Esophagus muscularis mucosa (tissue), 3 donors: ENCODE measurements around the gene SLC4A1.

Experiments used
- POLR2A ChIP-seq: fragments of 450-650 bp; IDR thresholded peaks from one replicate; pipeline ENCODE4 v1.6.1; 2017; ENCODE audit warnings: antibody characterized with exemption, moderate library complexity, mild to moderate bottlenecking, low read depth
- POLR2AphosphoS5 ChIP-seq, 2 donors: sonication (generic); formaldehyde crosslinking; IDR thresholded peaks; one replicate each; pipeline ENCODE4 v1.6.1; 2017; ENCODE audit warnings: antibody characterized with exemption in 2 of 2
- TF ChIP-seq, protein P1 (sequence below), 3 experiments: fragments of 200-600 bp in 2 of 3; fragments of 450-650 bp in 1 of 3; sonication (generic) in 2 of 3; IDR thresholded peaks; one replicate each; pipeline ENCODE4 v1.5.1; 2017 to 2019; ENCODE audit warnings: antibody characterized with exemption in 3 of 3, mild to moderate bottlenecking in 2 of 3, moderate library complexity in 1 of 3

DNA sequence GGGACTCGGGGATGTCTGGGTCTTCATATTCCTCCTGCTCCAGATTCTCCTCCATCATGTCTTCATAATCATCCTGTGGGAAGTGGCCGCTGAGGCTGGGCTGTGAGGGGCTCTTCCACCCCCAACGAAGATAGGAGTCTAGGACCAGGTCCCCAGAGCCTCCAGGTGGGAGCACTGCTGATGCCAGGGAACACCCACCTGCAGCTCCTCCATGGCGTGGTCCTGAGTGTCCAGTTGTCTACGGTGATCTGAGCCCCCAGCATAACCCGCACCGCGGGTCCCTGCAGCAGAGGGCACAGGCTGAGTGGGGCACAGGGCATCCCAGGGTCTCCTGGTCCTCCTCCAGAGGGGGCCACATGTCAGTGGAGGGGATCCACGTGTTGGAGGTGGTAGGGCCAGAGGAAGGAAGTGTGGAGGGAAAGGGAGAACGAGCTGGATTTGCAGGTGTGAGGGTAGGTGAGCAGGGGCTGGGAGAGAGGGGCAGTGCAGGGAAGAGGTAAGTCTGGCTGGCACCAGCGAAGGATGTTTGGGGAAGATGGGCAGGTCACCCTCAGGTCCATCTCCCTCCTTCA is 5.2 kb downstream of the SLC4A1 start:
- TF ChIP-seq, protein P1, sequence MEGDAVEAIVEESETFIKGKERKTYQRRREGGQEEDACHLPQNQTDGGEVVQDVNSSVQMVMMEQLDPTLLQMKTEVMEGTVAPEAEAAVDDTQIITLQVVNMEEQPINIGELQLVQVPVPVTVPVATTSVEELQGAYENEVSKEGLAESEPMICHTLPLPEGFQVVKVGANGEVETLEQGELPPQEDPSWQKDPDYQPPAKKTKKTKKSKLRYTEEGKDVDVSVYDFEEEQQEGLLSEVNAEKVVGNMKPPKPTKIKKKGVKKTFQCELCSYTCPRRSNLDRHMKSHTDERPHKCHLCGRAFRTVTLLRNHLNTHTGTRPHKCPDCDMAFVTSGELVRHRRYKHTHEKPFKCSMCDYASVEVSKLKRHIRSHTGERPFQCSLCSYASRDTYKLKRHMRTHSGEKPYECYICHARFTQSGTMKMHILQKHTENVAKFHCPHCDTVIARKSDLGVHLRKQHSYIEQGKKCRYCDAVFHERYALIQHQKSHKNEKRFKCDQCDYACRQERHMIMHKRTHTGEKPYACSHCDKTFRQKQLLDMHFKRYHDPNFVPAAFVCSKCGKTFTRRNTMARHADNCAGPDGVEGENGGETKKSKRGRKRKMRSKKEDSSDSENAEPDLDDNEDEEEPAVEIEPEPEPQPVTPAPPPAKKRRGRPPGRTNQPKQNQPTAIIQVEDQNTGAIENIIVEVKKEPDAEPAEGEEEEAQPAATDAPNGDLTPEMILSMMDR (IDR thresholded peaks at IDR 0.05), result no peak
- no peak for TF ChIP-seq POLR2AphosphoS5 (IDR thresholded peaks at IDR 0.05)
- no peak for TF ChIP-seq POLR2A
